HCT116 (cell line): Measurements from ENCODE around the gene SLC6A18.
"Not testable (repeated sequence)": the region's sequence is repeated elsewhere in the genome, so short reads cannot be mapped to it uniquely, and the experiment has no call there.

Experiments
- CTCF ChIP-seq, 3 experiments: fragments of 200-600 bp in 1 of 3; sonication (generic) in 1 of 3; IDR thresholded peaks in 2 of 3; conservative IDR thresholded peaks in 1 of 3; 2 replicates each; pipeline ENCODE4 v1.5.1; 2012 to 2017; ENCODE audit warnings: low read depth in 2 of 3, low read length in 2 of 3, antibody characterized with exemption in 1 of 3, borderline replicate concordance in 1 of 3, control low read depth in 1 of 3, mild to moderate bottlenecking in 1 of 3, mixed read lengths in 1 of 3, mixed run types in 1 of 3, moderate library complexity in 1 of 3; ENCODE audit not compliant: insufficient read depth in 1 of 3
- EGR1 ChIP-seq: IDR thresholded peaks from 2 replicates; pipeline ENCODE4 v1.6.1; 2012; ENCODE audit warnings: low read depth
- EZH2 ChIP-seq: fragments of 200-600 bp; sonication (generic); IDR thresholded peaks from 2 replicates; pipeline ENCODE4 v1.6.1; 2017; ENCODE audit warnings: antibody characterized with exemption, mixed run types
- EZH2phosphoT487 ChIP-seq: fragments of 200-600 bp; IDR thresholded peaks from 2 replicates; pipeline ENCODE4 v1.6.1; 2018; ENCODE audit warnings: antibody characterized with exemption, borderline replicate concordance
- POLR2A ChIP-seq: IDR thresholded peaks from 2 replicates; pipeline ENCODE4 v1.7.0; 2011; ENCODE audit warnings: borderline replicate concordance; ENCODE audit not compliant: insufficient read depth, insufficient read length; ENCODE audit errors: extremely low read depth
- POLR2AphosphoS5 ChIP-seq: IDR thresholded peaks from 2 replicates; pipeline ENCODE4 v1.6.1; 2011; ENCODE audit warnings: mild to moderate bottlenecking, low read depth, low read length, moderate library complexity
- RAD21 ChIP-seq: IDR thresholded peaks from 2 replicates; pipeline ENCODE4 v1.6.1; 2012; ENCODE audit warnings: low read depth, mild to moderate bottlenecking
- SP1 ChIP-seq: IDR thresholded peaks from 2 replicates; pipeline ENCODE4 v1.6.1; 2012; ENCODE audit warnings: low read depth
- YY1 ChIP-seq: IDR thresholded peaks from 2 replicates; pipeline ENCODE4 v1.6.1; 2011; ENCODE audit warnings: low read length, low read depth, moderate library complexity, mild to moderate bottlenecking; ENCODE audit not compliant: insufficient replicate concordance; ENCODE audit errors: extremely low read depth

DNA sequence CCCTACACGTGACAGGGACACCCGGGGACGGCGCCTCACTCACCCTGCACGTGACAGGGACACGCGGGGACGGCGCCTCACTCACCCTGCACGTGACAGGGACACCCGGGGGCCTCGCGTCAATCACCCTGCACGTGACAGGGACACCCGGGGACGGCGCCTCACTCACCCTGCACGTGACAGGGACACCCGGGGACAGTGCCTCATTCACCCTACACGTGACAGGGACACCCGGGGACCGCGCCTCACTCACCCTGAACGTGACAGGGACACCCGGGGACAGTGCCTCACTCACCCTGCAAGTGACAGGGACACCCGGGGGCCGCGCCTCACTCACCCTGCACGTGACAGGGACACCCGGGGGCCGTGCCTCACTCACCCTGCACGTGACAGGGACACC is 64.4 kb downstream of the SLC6A18 start:
- not testable (repeated sequence) for TF ChIP-seq RAD21; EZH2; EGR1; CTCF (IDR thresholded peaks at IDR 0.05 in 2 of 3, conservative IDR thresholded peaks at IDR 0.05 in 1 of 3; ENCODE audit: borderline replicate concordance in 1 of 3, insufficient read depth in 1 of 3, low read depth in 2 of 3, low read length in 2 of 3); POLR2A; EZH2phosphoT487; YY1; SP1; POLR2AphosphoS5
